Measurements from ENCODE around the gene GJA10.

The GJA10 gene

GRCh38 chr6:89944826-89945407 lies 50.6 kb downstream of the GJA10 start:
- no peak for DNase-seq (ENCODE audit: low read depth)

Data from non-pigmented ciliary epithelial cell (primary cell).